Fibroblast of villous mesenchyme (primary cell): ENCODE data around the gene MORN5. TPM values are rescaled to one million over a fixed set of nuclear protein-coding genes. Genes with fewer than 3 reads are reported as not detected.

Experiments
- DNase-seq: peaks from one replicate; pipeline ENCODE4 v3.0.0-alpha.2; 2010; ENCODE audit warnings: low read depth
- H3K4me3 ChIP-seq: 2 replicates; pipeline ENCODE4 v1.5.1; 2011; ENCODE audit warnings: low read depth, mild to moderate bottlenecking, low read length
- total RNA-seq: library from RNA; depleted of rRNA; stranded (reverse); fragments of >200 nt; gene quantifications from 2 replicates; pipeline ENCODE4 v1.2.3, GENCODE V29; 2012
- TF ChIP-seq, protein P1 (sequence below): IDR thresholded peaks from 2 replicates; pipeline ENCODE4 v1.5.1; 2012; ENCODE audit warnings: low read depth, mild to moderate bottlenecking, low read length; ENCODE audit not compliant: insufficient read depth

Gene MORN5
- total RNA-seq, 1 donor: not detected

DNA sequence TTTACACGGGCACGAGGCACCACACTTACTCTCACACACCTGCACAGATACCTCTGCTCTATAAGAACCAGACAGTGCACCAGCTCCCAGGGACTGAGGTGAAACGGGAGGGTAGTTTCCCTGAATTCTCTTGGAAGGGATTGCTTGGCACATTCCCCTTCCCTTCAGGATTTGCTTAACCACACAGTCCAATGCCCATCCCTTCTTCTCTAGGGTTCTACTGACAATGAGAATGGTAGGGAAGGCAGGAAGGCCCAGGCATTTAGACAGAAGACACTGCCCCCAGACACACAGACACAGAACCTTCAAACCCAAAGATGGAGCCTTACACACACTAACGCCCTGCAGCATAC lies 69.8 kb downstream of the MORN5 start:
- no peak for DNase-seq
- no peak overlapping the region for H3K4me3 ChIP-seq
- TF ChIP-seq, protein P1, sequence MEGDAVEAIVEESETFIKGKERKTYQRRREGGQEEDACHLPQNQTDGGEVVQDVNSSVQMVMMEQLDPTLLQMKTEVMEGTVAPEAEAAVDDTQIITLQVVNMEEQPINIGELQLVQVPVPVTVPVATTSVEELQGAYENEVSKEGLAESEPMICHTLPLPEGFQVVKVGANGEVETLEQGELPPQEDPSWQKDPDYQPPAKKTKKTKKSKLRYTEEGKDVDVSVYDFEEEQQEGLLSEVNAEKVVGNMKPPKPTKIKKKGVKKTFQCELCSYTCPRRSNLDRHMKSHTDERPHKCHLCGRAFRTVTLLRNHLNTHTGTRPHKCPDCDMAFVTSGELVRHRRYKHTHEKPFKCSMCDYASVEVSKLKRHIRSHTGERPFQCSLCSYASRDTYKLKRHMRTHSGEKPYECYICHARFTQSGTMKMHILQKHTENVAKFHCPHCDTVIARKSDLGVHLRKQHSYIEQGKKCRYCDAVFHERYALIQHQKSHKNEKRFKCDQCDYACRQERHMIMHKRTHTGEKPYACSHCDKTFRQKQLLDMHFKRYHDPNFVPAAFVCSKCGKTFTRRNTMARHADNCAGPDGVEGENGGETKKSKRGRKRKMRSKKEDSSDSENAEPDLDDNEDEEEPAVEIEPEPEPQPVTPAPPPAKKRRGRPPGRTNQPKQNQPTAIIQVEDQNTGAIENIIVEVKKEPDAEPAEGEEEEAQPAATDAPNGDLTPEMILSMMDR: no peak

DNA sequence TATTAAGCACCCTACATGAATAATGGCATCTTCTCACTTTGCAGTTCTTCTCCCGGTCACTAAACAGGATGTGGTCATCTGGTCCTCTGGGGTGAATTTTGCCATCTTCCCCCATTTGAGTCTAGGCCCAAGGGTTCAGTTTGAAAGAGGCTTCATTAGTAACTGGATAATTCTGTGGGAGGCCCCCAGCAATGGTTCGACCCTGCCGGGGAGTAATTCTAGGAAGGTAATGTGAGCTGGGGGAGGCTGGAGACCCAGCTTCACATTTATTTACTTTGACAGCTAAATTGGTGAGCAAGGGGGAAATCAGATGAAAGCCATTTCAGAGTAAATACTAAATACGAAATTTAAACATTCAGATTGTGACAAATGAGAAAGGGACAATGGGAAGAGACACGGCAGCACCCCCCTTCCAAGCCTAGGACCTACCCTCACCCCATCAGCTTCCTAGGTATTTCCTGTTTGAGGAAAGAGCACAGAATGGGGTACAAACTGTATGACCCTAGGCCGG lies 73.1 kb downstream of the MORN5 start:
- TF ChIP-seq, protein P1: no peak
- no peak for DNase-seq
- H3K4me3 ChIP-seq: no peak overlapping the region

DNA sequence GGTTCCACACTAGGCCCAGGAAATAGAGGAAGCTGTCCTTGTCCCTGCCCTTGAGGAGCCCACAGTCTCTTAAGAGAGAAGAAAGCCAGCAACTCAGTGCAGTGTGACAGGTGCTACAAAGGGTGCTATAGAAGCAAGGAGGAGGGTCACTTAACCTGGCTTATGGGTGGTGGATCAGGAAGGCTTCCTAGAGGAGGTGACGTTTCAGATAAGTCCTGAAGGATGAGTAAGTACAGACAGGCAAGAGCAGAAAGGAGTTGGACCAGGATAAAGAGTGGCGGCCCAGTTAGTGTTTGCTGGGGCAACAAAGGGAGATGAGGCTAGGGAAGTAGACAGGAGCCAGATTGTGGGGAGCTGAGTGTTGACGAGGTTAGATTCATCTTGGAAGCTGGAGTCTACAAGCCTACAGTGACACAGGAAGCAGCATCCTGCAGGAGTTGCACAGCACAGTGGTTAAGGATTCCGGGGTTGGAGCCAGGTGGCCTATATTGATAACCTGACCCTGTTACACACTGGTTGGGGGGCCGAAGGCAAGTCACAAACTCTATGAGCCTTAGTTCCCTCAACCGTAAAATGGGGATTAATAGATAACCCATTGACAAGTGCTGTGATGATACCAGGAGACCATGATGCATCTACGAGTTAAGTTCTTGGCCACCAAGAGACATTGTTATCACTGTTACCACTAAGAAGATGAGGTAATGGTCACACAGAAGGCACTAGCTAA lies 74.5 kb downstream of the MORN5 start:
- H3K4me3 ChIP-seq: no peak overlapping the region
- TF ChIP-seq, protein P1: no peak
- no peak for DNase-seq

DNA sequence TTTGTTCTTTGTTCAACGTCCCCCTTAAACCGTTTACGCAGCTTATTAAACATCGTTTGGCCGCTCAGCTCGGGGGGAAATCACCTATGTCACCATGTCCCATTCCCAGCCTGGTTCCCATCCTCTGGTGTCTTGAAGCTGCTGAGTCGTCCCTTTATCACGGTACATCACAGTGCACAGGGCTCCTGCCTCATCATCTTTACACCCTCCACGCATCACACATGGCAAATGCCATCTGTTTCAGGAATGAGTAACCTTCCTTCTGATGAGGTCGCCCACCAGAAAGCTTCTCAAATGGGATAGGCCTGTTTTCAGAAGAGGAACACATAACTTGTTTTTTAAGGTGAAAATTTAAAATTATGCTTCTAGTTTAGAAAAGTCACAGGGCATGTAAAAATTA lies 77.0 kb downstream of the MORN5 start:
- H3K4me3 ChIP-seq: no peak overlapping the region
- TF ChIP-seq, protein P1: no peak
- DNase-seq: no peak

DNA sequence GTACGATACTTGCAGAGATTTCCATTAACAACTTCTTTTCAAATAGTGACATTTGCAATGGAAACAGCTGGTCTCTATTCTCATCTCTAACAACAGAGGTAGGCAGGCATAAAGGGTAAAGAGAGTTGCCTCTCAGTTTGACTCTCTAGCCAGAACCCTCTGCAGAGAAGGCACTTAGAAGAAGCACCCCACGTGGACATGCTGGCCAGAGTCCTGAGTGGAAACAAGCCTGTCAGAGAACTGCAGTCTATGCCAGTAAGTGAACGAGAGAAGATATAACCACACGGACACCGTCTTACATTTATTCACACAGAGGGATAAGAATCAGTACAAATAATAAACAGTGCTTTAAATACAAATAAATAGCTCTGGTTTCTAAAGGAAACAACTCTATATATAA lies 80.0 kb downstream of the MORN5 start:
- TF ChIP-seq, protein P1: no peak
- no peak overlapping the region for H3K4me3 ChIP-seq
- DNase-seq: no peak

DNA sequence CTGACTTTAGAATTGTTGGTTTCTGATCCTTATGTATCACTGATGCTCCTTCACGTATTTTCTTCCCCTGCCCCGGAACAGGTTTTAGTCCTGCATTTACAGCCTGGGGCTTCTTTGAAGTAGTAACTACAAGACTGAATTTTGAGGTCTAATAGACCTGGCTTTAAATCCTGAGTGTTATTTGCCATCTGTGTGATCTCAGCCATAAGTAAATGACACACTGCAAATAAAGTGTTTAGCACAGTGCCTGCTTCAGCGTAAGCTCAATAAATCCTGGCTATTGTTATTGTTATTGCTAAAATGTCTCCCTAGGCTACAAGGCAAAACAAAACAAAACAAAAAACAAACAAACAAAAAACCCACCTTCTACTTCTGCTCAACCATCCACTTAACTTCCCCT lies 84.6 kb downstream of the MORN5 start:
- TF ChIP-seq, protein P1: no peak
- DNase-seq: no peak
- H3K4me3 ChIP-seq: no peak overlapping the region

DNA sequence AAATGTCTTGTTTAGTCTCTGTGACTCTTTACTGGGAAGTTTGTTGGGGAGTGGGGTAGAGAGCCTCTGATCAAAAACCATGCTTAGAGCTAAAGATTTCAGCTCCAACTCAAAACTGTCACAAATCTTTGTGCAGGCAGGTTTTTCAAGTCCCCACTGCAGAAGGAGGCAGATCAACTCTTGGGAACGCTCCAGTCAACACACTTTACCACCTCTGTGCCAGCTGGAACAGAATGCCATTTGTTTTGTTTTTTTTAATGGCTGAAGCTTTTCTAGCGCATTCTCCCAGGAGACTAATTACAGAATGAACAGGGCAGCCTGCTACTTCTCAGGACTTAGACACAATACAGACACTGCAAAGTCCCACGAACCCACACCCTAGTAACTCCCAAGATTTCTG lies 87.0 kb downstream of the MORN5 start:
- DNase-seq: no peak
- no peak overlapping the region for H3K4me3 ChIP-seq

More for the DNA sequence above, 87.0 kb downstream of the MORN5 start:
- TF ChIP-seq, protein P1: no peak
